ENCODE data around the gene PLCH1. TPM values are rescaled to one million over a fixed set of nuclear protein-coding genes. Genes with fewer than 3 reads are reported as not detected.

The PLCH1 gene
- total and polyA plus RNA-seq, 2 donors (not counting 1 experiment from before 2014, with no cell fraction given), result under 0.01 to 0.03 TPM

DNA sequence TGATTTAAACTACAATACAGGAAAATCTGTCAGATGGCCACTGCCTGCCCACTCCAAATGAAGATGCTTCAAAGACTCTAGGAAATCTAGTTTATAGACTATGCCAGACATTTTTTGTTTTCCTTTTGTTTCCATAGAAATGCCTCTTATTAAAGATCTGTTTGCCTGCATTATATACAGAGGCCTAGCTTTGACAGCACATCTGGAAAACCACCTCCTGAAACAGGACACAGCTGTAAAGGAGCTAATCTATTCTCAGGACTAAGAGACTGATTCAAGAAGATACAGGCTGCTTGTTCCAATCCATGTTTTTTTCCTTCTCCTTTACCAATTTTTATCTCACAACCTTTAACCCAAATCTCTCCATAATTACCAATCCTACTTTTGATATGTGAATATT lies 376.1 kb downstream of the PLCH1 start:
- H2AFZ ChIP-seq (ENCODE audit: low read length), result no peak overlapping the region
- no peak overlapping the region for H3K4me3 ChIP-seq (replicated peaks in 1 of 4; ENCODE audit: control extremely low read depth in 1 of 4, insufficient read depth in 1 of 4, low read depth in 3 of 4, low read length in 4 of 4)
- no peaks in the 10 kb centered on the region for H3K4me1 ChIP-seq (ENCODE audit: control insufficient read depth, extremely low read depth, insufficient read depth, low read length)
- no peak overlapping the region for H3K27ac ChIP-seq (ENCODE audit: insufficient read depth, low read length)
- no peak overlapping the region for H3K9ac ChIP-seq (ENCODE audit: insufficient read depth, low read length)
- no peaks in the 10 kb centered on the region for H3K27me3 ChIP-seq (ENCODE audit: control insufficient read depth, insufficient read depth, low read length)
- no peaks in the 10 kb centered on the region for H3K9me3 ChIP-seq (ENCODE audit: control insufficient read depth, insufficient read depth, low read depth, low read length)
- H3K79me2 ChIP-seq (ENCODE audit: control insufficient read depth, insufficient read depth, low read length), result no peaks in the 10 kb centered on the region
- DNase-seq (ENCODE audit: low read depth in 2 of 2), result no peak
- no peaks in the 10 kb centered on the region for H4K20me1 ChIP-seq (ENCODE audit: control insufficient read depth, extremely low read depth, insufficient read depth, low read length)
- H3K36me3 ChIP-seq (ENCODE audit: control insufficient read depth, insufficient read depth, low read length), result no peaks in the 10 kb centered on the region
- TF ChIP-seq EZH2 (IDR thresholded peaks at IDR 0.05; ENCODE audit: low read length, missing control alignments), result no peak
- TF ChIP-seq, protein P1, sequence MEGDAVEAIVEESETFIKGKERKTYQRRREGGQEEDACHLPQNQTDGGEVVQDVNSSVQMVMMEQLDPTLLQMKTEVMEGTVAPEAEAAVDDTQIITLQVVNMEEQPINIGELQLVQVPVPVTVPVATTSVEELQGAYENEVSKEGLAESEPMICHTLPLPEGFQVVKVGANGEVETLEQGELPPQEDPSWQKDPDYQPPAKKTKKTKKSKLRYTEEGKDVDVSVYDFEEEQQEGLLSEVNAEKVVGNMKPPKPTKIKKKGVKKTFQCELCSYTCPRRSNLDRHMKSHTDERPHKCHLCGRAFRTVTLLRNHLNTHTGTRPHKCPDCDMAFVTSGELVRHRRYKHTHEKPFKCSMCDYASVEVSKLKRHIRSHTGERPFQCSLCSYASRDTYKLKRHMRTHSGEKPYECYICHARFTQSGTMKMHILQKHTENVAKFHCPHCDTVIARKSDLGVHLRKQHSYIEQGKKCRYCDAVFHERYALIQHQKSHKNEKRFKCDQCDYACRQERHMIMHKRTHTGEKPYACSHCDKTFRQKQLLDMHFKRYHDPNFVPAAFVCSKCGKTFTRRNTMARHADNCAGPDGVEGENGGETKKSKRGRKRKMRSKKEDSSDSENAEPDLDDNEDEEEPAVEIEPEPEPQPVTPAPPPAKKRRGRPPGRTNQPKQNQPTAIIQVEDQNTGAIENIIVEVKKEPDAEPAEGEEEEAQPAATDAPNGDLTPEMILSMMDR (conservative IDR thresholded peaks at IDR 0.05 in 1 of 2, IDR thresholded peaks at IDR 0.05 in 1 of 2; ENCODE audit: low read depth in 1 of 2, low read length in 2 of 2), result no peak
- H3K4me2 ChIP-seq (ENCODE audit: extremely low read depth, insufficient read depth, low read length), result no peak overlapping the region

DNA sequence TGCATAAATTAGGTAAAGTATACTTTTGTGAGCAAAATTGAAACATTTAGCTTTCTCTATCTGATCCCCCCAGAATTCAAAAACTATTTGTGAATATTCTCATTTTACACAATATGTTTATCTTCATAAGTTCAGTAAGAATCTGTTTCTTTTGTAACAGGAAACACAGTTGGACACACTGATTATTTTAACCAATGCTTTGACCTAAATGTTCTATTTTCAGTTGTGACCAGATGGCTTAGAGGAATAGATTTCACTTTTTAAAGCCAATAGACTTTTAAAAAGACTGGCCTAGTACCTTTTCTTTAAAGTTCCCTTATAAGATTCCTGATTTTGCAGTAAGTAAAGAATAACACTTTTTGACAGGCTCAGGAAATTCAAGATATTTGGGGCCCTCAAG lies 377.4 kb downstream of the PLCH1 start:
- Histone ChIP-seq H3K4me3 (replicated peaks in 1 of 4; ENCODE audit: control extremely low read depth in 1 of 4, insufficient read depth in 1 of 4, low read depth in 3 of 4, low read length in 4 of 4) (no peak overlapping the region), H3K79me2 (ENCODE audit: control insufficient read depth, insufficient read depth, low read length) (no peaks in the 10 kb centered on the region), H3K36me3 (ENCODE audit: control insufficient read depth, insufficient read depth, low read length) (no peaks in the 10 kb centered on the region), H3K9ac (ENCODE audit: insufficient read depth, low read length) (no peak overlapping the region), H3K27me3 (ENCODE audit: control insufficient read depth, insufficient read depth, low read length) (no peaks in the 10 kb centered on the region), H3K4me1 (ENCODE audit: control insufficient read depth, extremely low read depth, insufficient read depth, low read length) (no peaks in the 10 kb centered on the region), H4K20me1 (ENCODE audit: control insufficient read depth, extremely low read depth, insufficient read depth, low read length) (no peaks in the 10 kb centered on the region), H2AFZ (ENCODE audit: low read length) (no peak overlapping the region), H3K4me2 (ENCODE audit: extremely low read depth, insufficient read depth, low read length) (no peak overlapping the region), H3K9me3 (ENCODE audit: control insufficient read depth, insufficient read depth, low read depth, low read length) (no peaks in the 10 kb centered on the region), H3K27ac (ENCODE audit: insufficient read depth, low read length) (no peak overlapping the region)
- DNase-seq (ENCODE audit: low read depth in 2 of 2), result no peak
- TF ChIP-seq, protein P1 (conservative IDR thresholded peaks at IDR 0.05 in 1 of 2, IDR thresholded peaks at IDR 0.05 in 1 of 2; ENCODE audit: low read depth in 1 of 2, low read length in 2 of 2), result no peak
- no peak for TF ChIP-seq EZH2 (IDR thresholded peaks at IDR 0.05; ENCODE audit: low read length, missing control alignments)

DNA sequence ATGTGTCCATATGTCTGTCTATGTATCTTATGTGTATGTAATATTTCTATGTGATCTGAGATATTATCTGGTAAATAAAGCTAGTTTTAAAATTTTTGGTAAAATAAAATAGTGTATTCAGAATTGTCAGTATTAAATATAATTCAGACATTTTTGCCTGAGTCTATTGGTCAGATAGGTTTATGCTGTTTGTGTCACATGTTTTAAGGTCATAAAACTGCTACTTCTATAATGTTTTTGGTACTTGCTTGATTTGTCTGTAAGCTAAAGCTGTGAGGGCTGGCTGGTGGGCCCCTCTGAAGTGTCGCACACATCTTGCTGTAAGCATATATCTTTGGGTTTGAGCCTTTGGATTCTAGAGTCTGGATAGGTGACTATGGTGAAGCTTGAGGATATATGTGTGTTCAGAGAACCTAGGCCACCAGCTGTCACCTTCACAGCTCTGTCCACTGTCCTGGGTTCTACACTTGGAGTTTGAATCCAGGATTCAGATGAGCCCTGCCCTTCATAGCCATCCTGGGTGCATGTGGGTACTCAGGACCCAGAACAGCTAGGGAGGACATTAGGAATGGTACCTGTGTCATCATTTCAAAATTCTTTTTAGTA lies 379.6 kb downstream of the PLCH1 start:
- DNase-seq (ENCODE audit: low read depth in 2 of 2), result no peak
- Histone ChIP-seq H3K79me2 (ENCODE audit: control insufficient read depth, insufficient read depth, low read length) (no peaks in the 10 kb centered on the region), H3K4me1 (ENCODE audit: control insufficient read depth, extremely low read depth, insufficient read depth, low read length) (no peaks in the 10 kb centered on the region)

More for the DNA sequence above, 379.6 kb downstream of the PLCH1 start:
- TF ChIP-seq, protein P1 (conservative IDR thresholded peaks at IDR 0.05 in 1 of 2, IDR thresholded peaks at IDR 0.05 in 1 of 2; ENCODE audit: low read depth in 1 of 2, low read length in 2 of 2), result no peak
- H3K36me3 ChIP-seq (ENCODE audit: control insufficient read depth, insufficient read depth, low read length), result no peaks in the 10 kb centered on the region
- no peak overlapping the region for H3K4me2 ChIP-seq (ENCODE audit: extremely low read depth, insufficient read depth, low read length)
- H3K27me3 ChIP-seq (ENCODE audit: control insufficient read depth, insufficient read depth, low read length), result no peaks in the 10 kb centered on the region
- H3K9ac ChIP-seq (ENCODE audit: insufficient read depth, low read length), result no peak overlapping the region
- no peaks in the 10 kb centered on the region for H4K20me1 ChIP-seq (ENCODE audit: control insufficient read depth, extremely low read depth, insufficient read depth, low read length)
- H2AFZ ChIP-seq (ENCODE audit: low read length), result no peak overlapping the region
- H3K27ac ChIP-seq (ENCODE audit: insufficient read depth, low read length), result no peak overlapping the region
- no peak overlapping the region for H3K4me3 ChIP-seq (replicated peaks in 1 of 4; ENCODE audit: control extremely low read depth in 1 of 4, insufficient read depth in 1 of 4, low read depth in 3 of 4, low read length in 4 of 4)
- no peaks in the 10 kb centered on the region for H3K9me3 ChIP-seq (ENCODE audit: control insufficient read depth, insufficient read depth, low read depth, low read length)
